NB4 (cell line): ENCODE measurements around the gene KRCC1.
"Not testable (repeated sequence)": the region's sequence is repeated elsewhere in the genome, so short reads cannot be mapped to it uniquely, and the experiment has no call there.

Source experiments
- DNase-seq: peaks from one replicate; pipeline ENCODE4 v3.0.0; 2010; ENCODE audit warnings: low read depth
- H3K4me3 ChIP-seq: one replicate; pipeline ENCODE4 v1.5.1; 2011; ENCODE audit warnings: mild to moderate bottlenecking, low read depth, low read length, moderate library complexity
- MAX ChIP-seq: IDR thresholded peaks from 2 replicates; pipeline ENCODE4 v1.6.1; 2011; ENCODE audit warnings: low read depth, low read length
- MYC ChIP-seq: IDR thresholded peaks from 2 replicates; pipeline ENCODE4 v1.6.1; 2011; ENCODE audit warnings: low read depth, low read length
- POLR2A ChIP-seq: IDR thresholded peaks from 2 replicates; pipeline ENCODE4 v1.6.1; 2011; ENCODE audit warnings: mild to moderate bottlenecking; ENCODE audit not compliant: insufficient read length; ENCODE audit errors: extremely low read depth
- TF ChIP-seq, protein P1 (sequence below): IDR thresholded peaks from one replicate; pipeline ENCODE4 v1.5.1; 2012; ENCODE audit warnings: low read depth, low read length

Gene KRCC1

DNA sequence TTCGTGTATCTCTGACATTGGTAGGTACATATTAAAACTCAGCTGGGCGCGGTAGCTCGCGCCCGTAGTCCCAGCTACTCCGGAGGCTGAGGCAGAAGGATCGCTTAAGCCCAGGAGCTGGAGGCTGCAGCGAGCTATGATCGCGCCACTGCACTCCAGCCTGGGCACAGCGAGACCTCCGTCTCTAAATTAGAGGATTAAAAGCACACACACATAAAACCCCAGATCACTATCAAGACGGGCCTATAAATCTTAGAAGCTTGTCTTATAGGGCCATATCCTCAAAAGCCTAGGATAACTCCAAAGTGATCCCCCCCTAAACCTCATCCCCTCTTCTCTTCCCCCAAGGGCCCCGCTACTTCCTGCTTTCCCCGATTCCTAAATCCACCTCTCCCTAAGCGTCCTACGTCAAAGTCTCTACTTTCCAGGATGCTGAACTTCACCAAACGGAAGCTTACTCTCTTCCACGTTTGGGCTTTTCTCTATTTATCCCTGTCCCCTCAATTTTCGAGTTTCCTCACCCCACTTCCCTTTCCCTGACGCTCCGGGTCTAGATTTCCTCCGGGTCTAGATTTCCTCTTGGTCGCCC is 707 bp downstream of the KRCC1 start:
- peak overlapping the region; percentile 89 for H3K4me3 ChIP-seq
- no peak for DNase-seq
- TF ChIP-seq, protein P1, sequence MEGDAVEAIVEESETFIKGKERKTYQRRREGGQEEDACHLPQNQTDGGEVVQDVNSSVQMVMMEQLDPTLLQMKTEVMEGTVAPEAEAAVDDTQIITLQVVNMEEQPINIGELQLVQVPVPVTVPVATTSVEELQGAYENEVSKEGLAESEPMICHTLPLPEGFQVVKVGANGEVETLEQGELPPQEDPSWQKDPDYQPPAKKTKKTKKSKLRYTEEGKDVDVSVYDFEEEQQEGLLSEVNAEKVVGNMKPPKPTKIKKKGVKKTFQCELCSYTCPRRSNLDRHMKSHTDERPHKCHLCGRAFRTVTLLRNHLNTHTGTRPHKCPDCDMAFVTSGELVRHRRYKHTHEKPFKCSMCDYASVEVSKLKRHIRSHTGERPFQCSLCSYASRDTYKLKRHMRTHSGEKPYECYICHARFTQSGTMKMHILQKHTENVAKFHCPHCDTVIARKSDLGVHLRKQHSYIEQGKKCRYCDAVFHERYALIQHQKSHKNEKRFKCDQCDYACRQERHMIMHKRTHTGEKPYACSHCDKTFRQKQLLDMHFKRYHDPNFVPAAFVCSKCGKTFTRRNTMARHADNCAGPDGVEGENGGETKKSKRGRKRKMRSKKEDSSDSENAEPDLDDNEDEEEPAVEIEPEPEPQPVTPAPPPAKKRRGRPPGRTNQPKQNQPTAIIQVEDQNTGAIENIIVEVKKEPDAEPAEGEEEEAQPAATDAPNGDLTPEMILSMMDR: no peak
- TF ChIP-seq MYC (no peak), POLR2A (no peak), MAX (no peak)

DNA sequence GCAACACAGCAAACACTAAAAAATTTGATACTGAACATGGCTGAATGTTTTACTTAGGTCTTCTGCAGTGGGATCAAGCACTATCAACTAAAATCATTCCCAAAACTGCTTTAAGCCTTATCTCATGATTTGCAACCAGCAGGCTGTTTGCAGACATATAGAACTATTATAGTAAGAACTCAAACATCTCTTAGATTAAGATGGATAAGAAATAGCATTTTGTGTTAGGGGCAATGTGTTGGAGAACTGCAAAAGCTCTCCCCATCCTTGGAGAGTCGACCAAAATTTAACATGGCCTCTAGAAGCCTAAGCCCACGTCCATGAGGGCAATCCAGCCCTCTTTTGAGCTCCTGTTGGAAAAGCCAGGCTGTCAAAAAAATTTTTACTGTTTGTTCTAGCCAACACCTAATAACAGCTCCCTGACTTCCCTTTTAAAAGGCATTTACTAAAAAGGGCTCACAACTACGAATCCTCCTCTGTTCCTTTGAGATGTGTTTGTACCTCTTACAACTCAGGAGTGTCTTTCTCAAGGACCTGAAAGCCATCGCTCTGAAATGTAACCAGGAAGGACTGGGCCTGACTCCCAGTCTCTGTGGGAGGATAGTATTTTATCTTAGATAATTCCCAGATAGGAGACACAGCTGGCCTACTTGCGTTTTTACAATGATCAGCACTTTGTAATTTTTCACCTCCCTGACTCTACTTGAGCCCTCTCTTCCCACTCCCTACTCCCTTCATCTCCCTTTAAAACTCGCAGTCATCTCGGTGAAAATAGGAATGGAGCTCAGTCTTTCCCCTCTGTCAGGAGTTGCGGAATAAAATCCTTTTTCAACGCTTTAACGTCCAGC is 1.4 kb downstream of the KRCC1 start:
- TF ChIP-seq MAX (no peak), POLR2A (no peak), MYC (no peak)
- TF ChIP-seq, protein P1: no peak
- peak overlapping the region; percentile 89 for H3K4me3 ChIP-seq
- DNase-seq: peak; percentile 18

- peak; percentile 35 for DNase-seq
- H3K4me3 ChIP-seq: peak overlapping the region; percentile 89
- no peak for TF ChIP-seq POLR2A
- TF ChIP-seq MYC: no peak
- TF ChIP-seq, protein P1: no peak
- TF ChIP-seq MAX: no peak
Measured at GRCh38 chr2:88053296-88053695, 2.3 kb downstream of the KRCC1 start.

GRCh38 chr2:88051792-88052191 is 3.8 kb downstream of the KRCC1 start:
- TF ChIP-seq MAX: no peak
- DNase-seq: no peak
- no peak overlapping the region for H3K4me3 ChIP-seq

GRCh38 chr2:88049622-88050021 is 6.0 kb downstream of the KRCC1 start:
- H3K4me3 ChIP-seq: no peak overlapping the region
- no peak for DNase-seq
- TF ChIP-seq, protein P1: no peak
- TF ChIP-seq POLR2A (no peak), MAX (no peak), MYC (no peak)

DNA sequence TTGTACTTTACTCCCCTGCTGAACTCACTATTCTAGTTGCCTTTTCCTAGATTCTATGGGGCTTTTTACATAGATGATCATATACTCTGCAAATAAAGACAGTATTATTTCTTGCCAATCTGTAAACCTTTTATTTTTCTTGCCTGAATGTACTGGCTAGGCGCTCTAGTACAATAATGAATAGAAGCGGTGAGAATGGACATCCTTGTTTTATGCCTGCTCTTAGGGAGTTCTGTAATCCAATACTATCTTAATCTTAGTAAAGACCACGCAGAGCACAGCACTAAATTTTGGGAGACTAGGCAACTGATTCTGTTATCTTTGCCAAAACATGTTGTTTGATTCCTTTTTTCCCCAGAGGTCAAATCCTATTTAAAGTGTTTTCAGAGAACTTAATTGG is 7.0 kb downstream of the KRCC1 start:
- TF ChIP-seq POLR2A: no peak
- no peak for TF ChIP-seq MYC
- TF ChIP-seq, protein P1: no peak
- no peak for TF ChIP-seq MAX
- H3K4me3 ChIP-seq: no peak overlapping the region
- DNase-seq: no peak

DNA sequence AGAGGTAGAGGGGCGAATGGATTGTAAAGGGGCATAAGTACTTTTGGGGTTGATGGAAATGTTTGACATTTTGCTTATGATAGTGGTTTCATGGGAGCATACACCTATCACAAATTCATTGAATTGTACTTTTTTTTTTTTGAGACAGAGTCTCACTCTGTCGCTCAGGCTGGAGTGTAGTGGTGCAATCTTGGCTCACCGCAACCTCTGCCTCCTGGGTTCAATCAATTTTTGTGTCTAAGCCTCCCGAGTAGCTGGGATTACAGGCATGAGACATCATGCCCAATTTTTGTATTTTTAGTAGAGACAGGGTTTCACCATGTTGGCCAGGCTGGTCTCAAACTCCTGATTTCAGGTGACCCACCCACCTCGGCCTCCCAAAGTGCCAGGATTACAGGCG is 10.0 kb downstream of the KRCC1 start:
- H3K4me3 ChIP-seq, DNase-seq: not testable (repeated sequence)
